ENCODE results near the gene PXT1. TPM values are rescaled to one million over a fixed set of nuclear protein-coding genes. Genes with fewer than 3 reads are reported as not detected.

PXT1 gene
- total and polyA plus RNA-seq, 2 donors (not counting 1 experiment from before 2014, with no cell fraction given), result under 0.01 to 0.03 TPM

- Histone ChIP-seq H3K4me2 (ENCODE audit: extremely low read depth, insufficient read depth, low read length) (no peak overlapping the region), H3K9me3 (ENCODE audit: control insufficient read depth, insufficient read depth, low read depth, low read length) (no peaks in the 10 kb centered on the region), H3K27ac (ENCODE audit: insufficient read depth, low read length) (no peak overlapping the region), H4K20me1 (ENCODE audit: control insufficient read depth, extremely low read depth, insufficient read depth, low read length) (no peaks in the 10 kb centered on the region), H3K79me2 (ENCODE audit: control insufficient read depth, insufficient read depth, low read length) (no peaks in the 10 kb centered on the region), H3K4me1 (ENCODE audit: control insufficient read depth, extremely low read depth, insufficient read depth, low read length) (no peaks in the 10 kb centered on the region), H3K4me3 (replicated peaks in 1 of 4; ENCODE audit: control extremely low read depth in 1 of 4, insufficient read depth in 1 of 4, low read depth in 3 of 4, low read length in 4 of 4) (no peak overlapping the region), H3K27me3 (ENCODE audit: control insufficient read depth, insufficient read depth, low read length) (no peaks in the 10 kb centered on the region), H2AFZ (ENCODE audit: low read length) (no peak overlapping the region), H3K9ac (ENCODE audit: insufficient read depth, low read length) (no peak overlapping the region), H3K36me3 (ENCODE audit: control insufficient read depth, insufficient read depth, low read length) (no peaks in the 10 kb centered on the region)
- TF ChIP-seq EZH2 (IDR thresholded peaks at IDR 0.05; ENCODE audit: low read length, missing control alignments), result no peak
- no peak for TF ChIP-seq CTCF (conservative IDR thresholded peaks at IDR 0.05 in 1 of 2, IDR thresholded peaks at IDR 0.05 in 1 of 2; ENCODE audit: low read depth in 1 of 2, low read length in 2 of 2)
- DNase-seq (ENCODE audit: low read depth in 2 of 2), result peak in 1 of 2 donors; percentile 23
Observed at GRCh38 chr6:36381502-36382389, 60.9 kb downstream of the PXT1 start.

- Histone ChIP-seq H2AFZ (ENCODE audit: low read length) (no peak overlapping the region), H3K4me1 (ENCODE audit: control insufficient read depth, extremely low read depth, insufficient read depth, low read length) (no peaks in the 10 kb centered on the region), H3K4me2 (ENCODE audit: extremely low read depth, insufficient read depth, low read length) (no peak overlapping the region), H3K79me2 (ENCODE audit: control insufficient read depth, insufficient read depth, low read length) (no peaks in the 10 kb centered on the region), H3K36me3 (ENCODE audit: control insufficient read depth, insufficient read depth, low read length) (no peaks in the 10 kb centered on the region), H3K9me3 (ENCODE audit: control insufficient read depth, insufficient read depth, low read depth, low read length) (no peaks in the 10 kb centered on the region), H3K27ac (ENCODE audit: insufficient read depth, low read length) (no peak overlapping the region), H3K9ac (ENCODE audit: insufficient read depth, low read length) (no peak overlapping the region), H3K4me3 (replicated peaks in 1 of 4; ENCODE audit: control extremely low read depth in 1 of 4, insufficient read depth in 1 of 4, low read depth in 3 of 4, low read length in 4 of 4) (no peak overlapping the region), H3K27me3 (ENCODE audit: control insufficient read depth, insufficient read depth, low read length) (peaks cover 3% of the 10 kb centered on the region), H4K20me1 (ENCODE audit: control insufficient read depth, extremely low read depth, insufficient read depth, low read length) (no peaks in the 10 kb centered on the region)
- TF ChIP-seq EZH2 (IDR thresholded peaks at IDR 0.05; ENCODE audit: low read length, missing control alignments), result no peak
- no peak for TF ChIP-seq CTCF (conservative IDR thresholded peaks at IDR 0.05 in 1 of 2, IDR thresholded peaks at IDR 0.05 in 1 of 2; ENCODE audit: low read depth in 1 of 2, low read length in 2 of 2)
- no peak for DNase-seq (ENCODE audit: low read depth in 2 of 2)
Observed at GRCh38 chr6:36380166-36380565, 62.5 kb downstream of the PXT1 start.

GRCh38 chr6:36378936-36379335 lies 63.7 kb downstream of the PXT1 start:
- H4K20me1 ChIP-seq (ENCODE audit: control insufficient read depth, extremely low read depth, insufficient read depth, low read length), result no peaks in the 10 kb centered on the region
- no peak overlapping the region for H2AFZ ChIP-seq (ENCODE audit: low read length)
- H3K9me3 ChIP-seq (ENCODE audit: control insufficient read depth, insufficient read depth, low read depth, low read length), result no peaks in the 10 kb centered on the region
- no peaks in the 10 kb centered on the region for H3K4me1 ChIP-seq (ENCODE audit: control insufficient read depth, extremely low read depth, insufficient read depth, low read length)
- no peak overlapping the region for H3K4me3 ChIP-seq (replicated peaks in 1 of 4; ENCODE audit: control extremely low read depth in 1 of 4, insufficient read depth in 1 of 4, low read depth in 3 of 4, low read length in 4 of 4)
- no peak overlapping the region for H3K9ac ChIP-seq (ENCODE audit: insufficient read depth, low read length)
- H3K4me2 ChIP-seq (ENCODE audit: extremely low read depth, insufficient read depth, low read length), result no peak overlapping the region
- TF ChIP-seq EZH2 (IDR thresholded peaks at IDR 0.05; ENCODE audit: low read length, missing control alignments) (no peak), CTCF (conservative IDR thresholded peaks at IDR 0.05 in 1 of 2, IDR thresholded peaks at IDR 0.05 in 1 of 2; ENCODE audit: low read depth in 1 of 2, low read length in 2 of 2) (no peak)
- H3K27ac ChIP-seq (ENCODE audit: insufficient read depth, low read length), result no peak overlapping the region
- no peaks in the 10 kb centered on the region for H3K36me3 ChIP-seq (ENCODE audit: control insufficient read depth, insufficient read depth, low read length)
- no peak for DNase-seq (ENCODE audit: low read depth in 2 of 2)
- H3K79me2 ChIP-seq (ENCODE audit: control insufficient read depth, insufficient read depth, low read length), result no peaks in the 10 kb centered on the region
- H3K27me3 ChIP-seq (ENCODE audit: control insufficient read depth, insufficient read depth, low read length), result peaks cover 3% of the 10 kb centered on the region

Measured in fibroblast of lung (primary cell).